Measurements from ENCODE around the gene ABHD12B. TPM values are rescaled to one million over a fixed set of nuclear protein-coding genes. Genes with fewer than 3 reads are reported as not detected.

The ABHD12B gene
- total and polyA plus RNA-seq, 9 of the 15 experiments (the other 6 are each of a cell fraction or from before 2014, with no cell fraction given) = not detected

- TF ChIP-seq RREB1 (CRISPR knock-in tag; IDR thresholded peaks at IDR 0.05) (no peak), ZNF507 (tag; conservative IDR thresholded peaks at IDR 0.05) (no peak), TGIF2 (CRISPR knock-in tag; IDR thresholded peaks at IDR 0.05) (no peak), NFIX (CRISPR knock-in tag; IDR thresholded peaks at IDR 0.05; ENCODE audit: low read depth) (no peak), RBBP5 (IDR thresholded peaks at IDR 0.05; ENCODE audit: borderline replicate concordance, insufficient read depth, low read length, poor library complexity, severe bottlenecking) (no peak), POLR2G (IDR thresholded peaks at IDR 0.05; ENCODE audit: low read depth, low read length) (peak; percentile 67), PRDM10 (IDR thresholded peaks at IDR 0.05; ENCODE audit: partially characterized antibody) (no peak), ZKSCAN1 (IDR thresholded peaks at IDR 0.05; ENCODE audit: low read depth, low read length) (no peak), ZBTB12 (CRISPR knock-in tag; IDR thresholded peaks at IDR 0.05) (no peak), THAP12 (CRISPR knock-in tag; IDR thresholded peaks at IDR 0.05) (no peak), PHF20 (IDR thresholded peaks at IDR 0.05; ENCODE audit: partially characterized antibody) (no peak), ZNF75A (CRISPR knock-in tag; IDR thresholded peaks at IDR 0.05) (no peak), TBL1XR1 (IDR thresholded peaks at IDR 0.05; ENCODE audit: low read length in 2 of 2) (no peak), ZNF274 (IDR thresholded peaks at IDR 0.05; ENCODE audit: borderline replicate concordance, low read depth, low read length) (no peak)
These were observed 40.7 kb upstream of the ABHD12B start, which contains the start of gene NIN (continued) for GRCh38 chr14:50830932-50831725.
